IMR-90 (cell line): ENCODE measurements around the gene RAB3C. TPM values are rescaled to one million over a fixed set of nuclear protein-coding genes. Genes with fewer than 3 reads are reported as not detected.

ENCODE experiments used
- ATAC-seq: fragments of 200-7000 bp; cut with Tn5 transposase; 2 replicates; pipeline ENCODE4 v1.9.1; 2020; ENCODE audit warnings: low read depth, mild to moderate bottlenecking, moderate library complexity
- BruUV-seq: library from RNA; stranded (reverse); fragments of 400-500 nt; replicated peaks from 2 replicates; lab custom pipeline; 2021; lab: Mats Ljungman, UMichigan
- CTCF ChIA-PET: fragments of 300-600 bp; formaldehyde crosslinking; extraction: SDS; loops from one replicate; lab custom pipeline; 2021; ENCODE audit warnings: antibody characterized with exemption; lab: Yijun Ruan, JAX
- POLR2A ChIA-PET: fragments of 300-600 bp; sonication (Branson Sonifier 250); formaldehyde crosslinking; loops from one replicate; lab custom pipeline; 2022; ENCODE audit warnings: antibody characterized with exemption; ENCODE audit not compliant: unreplicated experiment; lab: Charles Lee
- DNase-seq: peaks from one replicate; pipeline ENCODE4 v3.0.0; 2013
- H2AFZ ChIP-seq: replicated peaks from 2 replicates; pipeline ENCODE3; 2013; ENCODE audit warnings: low read length, mild to moderate bottlenecking; ENCODE audit not compliant: poor library complexity
- H2AK5ac ChIP-seq: 2 replicates; pipeline ENCODE4 v1.6.1; 2013; ENCODE audit warnings: low read depth, low read length, inconsistent platforms
- H2AK9ac ChIP-seq: replicated peaks from 2 replicates; pipeline ENCODE3; 2013; ENCODE audit warnings: mild to moderate bottlenecking, low read depth, low read length, moderate library complexity; ENCODE audit not compliant: poor library complexity
- H2BK120ac ChIP-seq: 2 replicates; pipeline ENCODE4 v1.6.1; 2013; ENCODE audit warnings: low read depth, low read length, inconsistent platforms
- H2BK15ac ChIP-seq: 3 replicates; pipeline ENCODE4 v1.6.1; 2013; ENCODE audit warnings: low read depth, low read length, inconsistent platforms
- H2BK20ac ChIP-seq: 2 replicates; pipeline ENCODE4 v1.6.1; 2013; ENCODE audit warnings: low read depth, mild to moderate bottlenecking, inconsistent platforms, low read length, moderate library complexity
- H2BK5ac ChIP-seq: 2 replicates; pipeline ENCODE4 v1.6.1; 2013; ENCODE audit warnings: mild to moderate bottlenecking, low read depth, low read length, inconsistent platforms; ENCODE audit not compliant: poor library complexity, severe bottlenecking
- H3K14ac ChIP-seq: replicated peaks from 2 replicates; pipeline ENCODE4 v1.6.1; 2013; ENCODE audit warnings: low read depth, low read length, inconsistent platforms
- H3K18ac ChIP-seq: 2 replicates; pipeline ENCODE4 v1.6.1; 2013; ENCODE audit warnings: low read depth, low read length, control low read depth
- H3K23ac ChIP-seq: 2 replicates; pipeline ENCODE4 v1.6.1; 2013; ENCODE audit warnings: low read depth, low read length, inconsistent platforms
- H3K27ac ChIP-seq: 2 replicates; pipeline ENCODE4 v1.5.1; 2013; ENCODE audit warnings: mild to moderate bottlenecking, control low read depth, low read length; ENCODE audit not compliant: insufficient read depth
- H3K27me3 ChIP-seq: 2 replicates; pipeline ENCODE4 v1.6.1; 2013; ENCODE audit warnings: low read length; ENCODE audit not compliant: control insufficient read depth, insufficient read depth
- H3K36me3 ChIP-seq: 2 replicates; pipeline ENCODE4 v1.6.1; 2013; ENCODE audit warnings: low read length, mixed read lengths; ENCODE audit not compliant: control insufficient read depth, insufficient read depth
- H3K4ac ChIP-seq: 2 replicates; pipeline ENCODE4 v1.6.1; 2013; ENCODE audit warnings: low read depth, low read length, inconsistent platforms
- H3K4me1 ChIP-seq: 2 replicates; pipeline ENCODE4 v1.6.1; 2013; ENCODE audit warnings: low read length, mixed read lengths; ENCODE audit not compliant: control insufficient read depth, insufficient read depth
- H3K4me2 ChIP-seq: 2 replicates; pipeline ENCODE4 v1.6.1; 2013; ENCODE audit warnings: low read depth, mild to moderate bottlenecking, control low read depth, low read length, moderate library complexity
- H3K4me3 ChIP-seq: 2 replicates; pipeline ENCODE4 v1.5.1; 2013; ENCODE audit warnings: low read depth, mild to moderate bottlenecking, control low read depth, low read length, moderate library complexity; ENCODE audit not compliant: insufficient read depth
- H3K56ac ChIP-seq: 2 replicates; pipeline ENCODE4 v1.6.1; 2013; ENCODE audit warnings: low read length, inconsistent platforms; ENCODE audit not compliant: insufficient read depth; ENCODE audit errors: extremely low read depth
- H3K79me1 ChIP-seq, 2 experiments: 2 replicates each; pipeline ENCODE4 v1.6.1; 2013; ENCODE audit warnings: low read length in 2 of 2, inconsistent platforms in 1 of 2, low read depth in 1 of 2
- H3K9ac ChIP-seq: 2 replicates; pipeline ENCODE4 v1.6.1; 2013; ENCODE audit warnings: low read depth, low read length, control low read depth
- H3K9me1 ChIP-seq: 2 replicates; pipeline ENCODE4 v1.6.1; 2013; ENCODE audit warnings: low read length, inconsistent platforms; ENCODE audit not compliant: insufficient read depth
- H3K9me3 ChIP-seq: 2 replicates; pipeline ENCODE4 v1.6.1; 2013; ENCODE audit warnings: low read length; ENCODE audit not compliant: control insufficient read depth, insufficient read depth
- H4K20me1 ChIP-seq: 2 replicates; pipeline ENCODE4 v1.6.1; 2013; ENCODE audit warnings: low read length, inconsistent platforms; ENCODE audit not compliant: insufficient read depth
- H4K5ac ChIP-seq: 2 replicates; pipeline ENCODE4 v1.6.1; 2013; ENCODE audit warnings: mild to moderate bottlenecking, low read depth, low read length, control low read depth
- H4K8ac ChIP-seq, 2 experiments: 2 replicates each; pipeline ENCODE4 v1.6.1; 2013; ENCODE audit warnings: low read depth in 2 of 2, low read length in 2 of 2, control low read depth in 1 of 2, inconsistent platforms in 1 of 2
- H4K91ac ChIP-seq: 2 replicates; pipeline ENCODE4 v1.6.1; 2013; ENCODE audit warnings: low read depth, low read length, inconsistent platforms; ENCODE audit not compliant: insufficient read depth
- MAFK ChIP-seq: IDR thresholded peaks from 2 replicates; pipeline ENCODE4 v1.6.1; 2012; ENCODE audit warnings: low read depth, low read length, improper control_type of control experiment
- MAZ ChIP-seq: IDR thresholded peaks from 2 replicates; pipeline ENCODE4 v1.6.1; 2012; ENCODE audit warnings: low read depth, mild to moderate bottlenecking, low read length, improper control_type of control experiment, moderate library complexity, borderline replicate concordance
- NFE2L2 ChIP-seq: fragments of 150-350 bp; IDR thresholded peaks from 2 replicates; pipeline ENCODE4 v1.6.1; 2016; ENCODE audit warnings: low read depth, mild to moderate bottlenecking, low read length
- POLR2A ChIP-seq: IDR thresholded peaks from 2 replicates; pipeline ENCODE4 v1.6.1; 2012; ENCODE audit warnings: mild to moderate bottlenecking, low read depth, low read length
- RAD21 ChIP-seq: IDR thresholded peaks from 2 replicates; pipeline ENCODE4 v1.6.1; 2012; ENCODE audit warnings: low read length, improper control_type of control experiment
- RCOR1 ChIP-seq: IDR thresholded peaks from 2 replicates; pipeline ENCODE4 v1.6.1; 2012; ENCODE audit warnings: mild to moderate bottlenecking, low read length, improper control_type of control experiment; ENCODE audit not compliant: insufficient replicate concordance
- dilution Hi-C: fragments of 300-500 bp; cut with HindIII; formaldehyde crosslinking; loops from one replicate; pipeline ENCODE4 v1.14.3; 2018; ENCODE audit warnings: low sequenced_read_pairs; ENCODE audit not compliant: unreplicated experiment
- in situ Hi-C: fragments of 300-500 bp; cut with MboI; formaldehyde crosslinking; loops from 3 replicates; pipeline ENCODE4 v1.14.3; 2019; ENCODE audit warnings: low sequenced_read_pairs, inconsistent platforms, mixed read lengths
- intact Hi-C: fragments of 100-400 bp; cut with micrococcal nuclease; formaldehyde crosslinking; loops from 2 replicates; pipeline ENCODE4 v1.10.0; 2022
- polyA plus RNA-seq, 3 experiments: library from polyadenylated mRNA; depleted of rRNA; stranded (reverse); fragments of >200 nt; gene quantifications; 2 replicates each; pipeline ENCODE4 v1.2.3, GENCODE V29; 2012; ENCODE audit warnings: low replicate concordance in 1 of 3
- total RNA-seq: library from RNA; depleted of rRNA; stranded (reverse); fragments of >200 nt; gene quantifications from 2 replicates; pipeline ENCODE4 v1.2.3, GENCODE V29; 2012
- TF ChIP-seq, protein P1 (sequence below): conservative IDR thresholded peaks from 2 replicates; pipeline ENCODE4 v1.5.1; 2012; ENCODE audit warnings: mild to moderate bottlenecking, low read depth, low read length, improper control_type of control experiment
- TF ChIP-seq, protein P2 (sequence below): fragments of 150-350 bp; IDR thresholded peaks from 2 replicates; pipeline ENCODE4 v1.6.1; 2017; ENCODE audit warnings: mild to moderate bottlenecking, antibody characterized with exemption, low read length, low read depth

RAB3C gene
- total and polyA plus RNA-seq, 2 of the 4 experiments (the other 2 are of a cell fraction), result not detected

GRCh38 chr5:58838729-58839128 lies 255.9 kb downstream of the RAB3C start:
- Histone ChIP-seq H2BK120ac (no peak overlapping the region), H2BK15ac (no peak overlapping the region), H2AK5ac (no peak overlapping the region), H2AFZ (no peak overlapping the region), H2BK20ac (no peak overlapping the region), H4K5ac (no peak overlapping the region), H2AK9ac (no peak overlapping the region), H3K56ac (no peak overlapping the region), H3K27me3 (no peaks in the 10 kb centered on the region), H3K9me3 (no peaks in the 10 kb centered on the region), H2BK5ac (no peak overlapping the region), H3K14ac (no peak overlapping the region), H4K20me1 (no peaks in the 10 kb centered on the region), H4K91ac (no peak overlapping the region), H3K4ac (no peak overlapping the region), H3K36me3 (no peaks in the 10 kb centered on the region), H3K79me1 (no peaks in the 10 kb centered on the region), H3K4me3 (no peak overlapping the region), H3K18ac (no peak overlapping the region), H3K9me1 (no peaks in the 10 kb centered on the region), H4K8ac (no peak overlapping the region), H3K9ac (no peak overlapping the region), H3K4me1 (no peaks in the 10 kb centered on the region), H3K4me2 (no peak overlapping the region), H3K23ac (no peak overlapping the region), H3K27ac (no peak overlapping the region)
- intact Hi-C loops (no loop called here), dilution Hi-C loops (no loop called here), in situ Hi-C loops (no loop called here)
- BruUV-seq, result no TSS peak
- no peak for ATAC-seq
- ChIA-PET CTCF (no interaction called here), POLR2A (no interaction called here)
- DNase-seq, result no peak
- TF ChIP-seq, protein P1, sequence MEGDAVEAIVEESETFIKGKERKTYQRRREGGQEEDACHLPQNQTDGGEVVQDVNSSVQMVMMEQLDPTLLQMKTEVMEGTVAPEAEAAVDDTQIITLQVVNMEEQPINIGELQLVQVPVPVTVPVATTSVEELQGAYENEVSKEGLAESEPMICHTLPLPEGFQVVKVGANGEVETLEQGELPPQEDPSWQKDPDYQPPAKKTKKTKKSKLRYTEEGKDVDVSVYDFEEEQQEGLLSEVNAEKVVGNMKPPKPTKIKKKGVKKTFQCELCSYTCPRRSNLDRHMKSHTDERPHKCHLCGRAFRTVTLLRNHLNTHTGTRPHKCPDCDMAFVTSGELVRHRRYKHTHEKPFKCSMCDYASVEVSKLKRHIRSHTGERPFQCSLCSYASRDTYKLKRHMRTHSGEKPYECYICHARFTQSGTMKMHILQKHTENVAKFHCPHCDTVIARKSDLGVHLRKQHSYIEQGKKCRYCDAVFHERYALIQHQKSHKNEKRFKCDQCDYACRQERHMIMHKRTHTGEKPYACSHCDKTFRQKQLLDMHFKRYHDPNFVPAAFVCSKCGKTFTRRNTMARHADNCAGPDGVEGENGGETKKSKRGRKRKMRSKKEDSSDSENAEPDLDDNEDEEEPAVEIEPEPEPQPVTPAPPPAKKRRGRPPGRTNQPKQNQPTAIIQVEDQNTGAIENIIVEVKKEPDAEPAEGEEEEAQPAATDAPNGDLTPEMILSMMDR, result no peak
- no peak for TF ChIP-seq MAZ
- no peak for TF ChIP-seq NFE2L2
- TF ChIP-seq RAD21, result no peak
- peak; percentile 75 for TF ChIP-seq MAFK
- TF ChIP-seq POLR2A, result no peak
- TF ChIP-seq, protein P2, sequence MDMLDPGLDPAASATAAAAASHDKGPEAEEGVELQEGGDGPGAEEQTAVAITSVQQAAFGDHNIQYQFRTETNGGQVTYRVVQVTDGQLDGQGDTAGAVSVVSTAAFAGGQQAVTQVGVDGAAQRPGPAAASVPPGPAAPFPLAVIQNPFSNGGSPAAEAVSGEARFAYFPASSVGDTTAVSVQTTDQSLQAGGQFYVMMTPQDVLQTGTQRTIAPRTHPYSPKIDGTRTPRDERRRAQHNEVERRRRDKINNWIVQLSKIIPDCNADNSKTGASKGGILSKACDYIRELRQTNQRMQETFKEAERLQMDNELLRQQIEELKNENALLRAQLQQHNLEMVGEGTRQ, result no peak
- no peak for TF ChIP-seq RCOR1
